H9 (cell line): ENCODE measurements around the gene ITGA8. TPM values are rescaled to one million over a fixed set of nuclear protein-coding genes. Genes with fewer than 3 reads are reported as not detected.

Experiments used
- DNase-seq: peaks from one replicate; pipeline ENCODE4 v3.0.0-alpha.2; 2017
- H2AFZ ChIP-seq: one replicate; pipeline ENCODE4 v1.6.1; 2013; ENCODE audit warnings: mild to moderate bottlenecking, low read length, control low read depth, moderate library complexity
- H2AK5ac ChIP-seq: 2 replicates; pipeline ENCODE4 v1.6.1; 2013; ENCODE audit warnings: low read length, control low read depth, mixed read lengths; ENCODE audit not compliant: insufficient read length
- H2BK120ac ChIP-seq: one replicate; pipeline ENCODE4 v1.6.1; 2013; ENCODE audit warnings: low read depth, mild to moderate bottlenecking, low read length, control low read depth, inconsistent platforms; ENCODE audit not compliant: poor library complexity, severe bottlenecking
- H2BK12ac ChIP-seq: 2 replicates; pipeline ENCODE4 v1.6.1; 2013; ENCODE audit warnings: low read length, control low read depth, mixed read lengths, low read depth; ENCODE audit not compliant: insufficient read length
- H2BK15ac ChIP-seq: 2 replicates; pipeline ENCODE4 v1.6.1; 2013; ENCODE audit warnings: low read depth, low read length, control low read depth
- H2BK20ac ChIP-seq: one replicate; pipeline ENCODE4 v1.6.1; 2013; ENCODE audit warnings: low read depth, mild to moderate bottlenecking, low read length, control low read depth, inconsistent platforms; ENCODE audit not compliant: poor library complexity, severe bottlenecking
- H2BK5ac ChIP-seq: 2 replicates; pipeline ENCODE4 v1.6.1; 2013; ENCODE audit warnings: low read length, control low read depth, mixed read lengths; ENCODE audit not compliant: insufficient read length
- H3K14ac ChIP-seq: 2 replicates; pipeline ENCODE4 v1.6.1; 2013; ENCODE audit warnings: low read length, control low read depth; ENCODE audit not compliant: insufficient read depth
- H3K18ac ChIP-seq: 2 replicates; pipeline ENCODE4 v1.6.1; 2013; ENCODE audit warnings: low read depth, mild to moderate bottlenecking, mixed read lengths, low read length, control low read depth; ENCODE audit not compliant: insufficient read length
- H3K23ac ChIP-seq: 2 replicates; pipeline ENCODE4 v1.6.1; 2013; ENCODE audit warnings: low read length, control low read depth, mixed read lengths, low read depth; ENCODE audit not compliant: insufficient read length
- H3K23me2 ChIP-seq: 2 replicates; pipeline ENCODE4 v1.6.1; 2013; ENCODE audit warnings: low read depth, mild to moderate bottlenecking, mixed read lengths, low read length, control low read depth; ENCODE audit not compliant: insufficient read length, poor library complexity, severe bottlenecking
- H3K27ac ChIP-seq: 2 replicates; pipeline ENCODE4 v1.5.1; 2013; ENCODE audit warnings: low read length, control low read depth, mixed read lengths, low read depth; ENCODE audit not compliant: insufficient read length
- H3K27me3 ChIP-seq: 2 replicates; pipeline ENCODE4 v1.6.1; 2013; ENCODE audit warnings: low read length, control low read depth, inconsistent platforms; ENCODE audit not compliant: insufficient read depth
- H3K4ac ChIP-seq: 2 replicates; pipeline ENCODE4 v1.6.1; 2013; ENCODE audit warnings: low read depth, mild to moderate bottlenecking, control low read depth, inconsistent platforms, low read length, moderate library complexity
- H3K4me1 ChIP-seq: 2 replicates; pipeline ENCODE4 v1.6.1; 2013; ENCODE audit warnings: low read length, control low read depth, inconsistent platforms; ENCODE audit not compliant: insufficient read depth
- H3K4me2 ChIP-seq: 2 replicates; pipeline ENCODE4 v1.6.1; 2013; ENCODE audit warnings: low read length, control low read depth, mixed read lengths; ENCODE audit not compliant: insufficient read length, insufficient read depth
- H3K56ac ChIP-seq: 2 replicates; pipeline ENCODE4 v1.6.1; 2013; ENCODE audit warnings: low read depth, mild to moderate bottlenecking, mixed read lengths, low read length, control low read depth; ENCODE audit not compliant: insufficient read length
- H3K79me1 ChIP-seq: 2 replicates; pipeline ENCODE4 v1.6.1; 2013; ENCODE audit warnings: low read depth, mild to moderate bottlenecking, moderate library complexity, low read length, control low read depth, inconsistent platforms; ENCODE audit not compliant: insufficient read depth, poor library complexity, severe bottlenecking
- H3K79me2 ChIP-seq: 2 replicates; pipeline ENCODE4 v1.6.1; 2013; ENCODE audit warnings: low read length, control low read depth, inconsistent platforms; ENCODE audit not compliant: insufficient read depth
- H3K9ac ChIP-seq: 2 replicates; pipeline ENCODE4 v1.6.1; 2013; ENCODE audit warnings: low read length, control low read depth, mixed read lengths; ENCODE audit not compliant: insufficient read length; ENCODE audit errors: extremely low read depth
- H3K9me3 ChIP-seq: one replicate; pipeline ENCODE4 v1.6.1; 2013; ENCODE audit warnings: low read depth, low read length, inconsistent platforms; ENCODE audit not compliant: control insufficient read depth
- H3T11ph ChIP-seq: one replicate; pipeline ENCODE4 v1.6.1; 2013; ENCODE audit warnings: mild to moderate bottlenecking, low read length, control low read depth, inconsistent platforms
- H4K20me1 ChIP-seq: one replicate; pipeline ENCODE4 v1.6.1; 2013; ENCODE audit not compliant: control insufficient read depth, insufficient read length, insufficient read depth
- H4K5ac ChIP-seq: 2 replicates; pipeline ENCODE4 v1.6.1; 2013; ENCODE audit warnings: low read depth, mild to moderate bottlenecking, mixed read lengths, low read length, control low read depth; ENCODE audit not compliant: insufficient read length
- H4K8ac ChIP-seq: replicated peaks from 2 replicates; pipeline ENCODE4 v1.6.1; 2013; ENCODE audit warnings: low read length, control low read depth, mixed read lengths, low read depth; ENCODE audit not compliant: insufficient read length
- H4K91ac ChIP-seq: 2 replicates; pipeline ENCODE4 v1.6.1; 2013; ENCODE audit warnings: low read depth, mild to moderate bottlenecking, moderate library complexity, mixed read lengths, low read length, control low read depth; ENCODE audit not compliant: insufficient read length
- H3K27ac Mint-ChIP-seq, 3 experiments: 2 replicates in 2 of 3; 3 replicates in 1 of 3; pipeline ENCODE4 v1.8.0; 2020 to 2021; ENCODE audit warnings: mixed read lengths in 3 of 3, mild to moderate bottlenecking in 1 of 3, moderate library complexity in 1 of 3
- H3K27me3 Mint-ChIP-seq: 2 replicates; pipeline ENCODE4 v1.8.0; 2021; ENCODE audit warnings: low read depth, mild to moderate bottlenecking, moderate library complexity, mixed read lengths
- H3K36me3 Mint-ChIP-seq, 3 experiments: 2 replicates in 2 of 3; 3 replicates in 1 of 3; pipeline ENCODE4 v1.8.0; 2020 to 2021; ENCODE audit warnings: low read depth in 3 of 3, mixed read lengths in 3 of 3; ENCODE audit not compliant: insufficient read depth in 1 of 3
- H3K4me1 Mint-ChIP-seq, 2 experiments: 2 replicates each; pipeline ENCODE4 v1.8.0; 2020; ENCODE audit warnings: mixed read lengths in 2 of 2
- H3K4me3 Mint-ChIP-seq, 2 experiments: 2 replicates in 1 of 2; 3 replicates in 1 of 2; pipeline ENCODE4 v1.8.0; 2020 to 2021; ENCODE audit warnings: mild to moderate bottlenecking in 2 of 2, mixed read lengths in 2 of 2, moderate library complexity in 1 of 2
- H3K9me3 Mint-ChIP-seq, 2 experiments: 2 replicates in 1 of 2; 3 replicates in 1 of 2; pipeline ENCODE4 v1.8.0; 2020; ENCODE audit warnings: mild to moderate bottlenecking in 2 of 2, mixed read lengths in 2 of 2, moderate library complexity in 1 of 2
- WGBS: extraction: QIAGEN DNeasy Blood & Tissue Kit; methylation state at CpG from one replicate; pipeline ENCODE4 v1.1.7; 2013; ENCODE audit warnings: missing lambda C conversion rate, low lambda C conversion rate, mixed read lengths; ENCODE audit not compliant: insufficient read length; ENCODE audit errors: extremely low coverage; 5-methylcytosine and 5-hydroxymethylcytosine counted together
- total RNA-seq: library from RNA; stranded (reverse); gene quantifications from 2 replicates; pipeline ENCODE4 v1.2.1, GENCODE V29; 2021
- TF ChIP-seq, protein P1 (sequence below): fragments of 200-600 bp; sonication (generic); conservative IDR thresholded peaks from 3 replicates; pipeline ENCODE4 v1.8.0; 2021; ENCODE audit warnings: antibody characterized with exemption, mild to moderate bottlenecking

ITGA8 gene
- total RNA-seq, 1 experiment from 2014 or later, result not detected

DNA sequence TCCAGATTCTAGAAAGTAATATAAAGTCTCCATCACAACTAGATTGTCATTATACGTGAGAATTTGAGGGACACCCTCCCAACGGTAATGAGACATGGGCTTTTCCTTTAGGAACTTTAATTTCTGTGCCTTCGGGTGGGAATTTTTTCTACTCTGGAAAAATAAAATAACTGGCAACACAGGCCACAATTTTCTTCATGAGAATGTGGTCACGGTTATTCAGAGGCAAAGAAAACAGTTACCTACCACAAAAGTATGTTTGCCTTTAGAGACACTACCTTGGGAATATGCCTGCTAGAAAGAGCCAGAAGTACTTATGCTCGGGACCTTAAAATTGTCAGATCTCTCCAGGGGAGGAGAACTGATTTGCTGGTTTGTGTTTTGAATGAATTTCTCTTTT is 99.4 kb downstream of the ITGA8 start:
- Mint-ChIP-seq H3K9me3 (no peaks in the 10 kb centered on the region), H3K36me3 (no peaks in the 10 kb centered on the region), H3K27me3 (peaks cover 2% of the 10 kb centered on the region; the same call in 1 of the 2 replicates), H3K4me3 (no peak overlapping the region), H3K27ac (no peak overlapping the region), H3K4me1 (no peaks in the 10 kb centered on the region)
- no peak overlapping the region for H2BK120ac ChIP-seq
- TF ChIP-seq, protein P1, sequence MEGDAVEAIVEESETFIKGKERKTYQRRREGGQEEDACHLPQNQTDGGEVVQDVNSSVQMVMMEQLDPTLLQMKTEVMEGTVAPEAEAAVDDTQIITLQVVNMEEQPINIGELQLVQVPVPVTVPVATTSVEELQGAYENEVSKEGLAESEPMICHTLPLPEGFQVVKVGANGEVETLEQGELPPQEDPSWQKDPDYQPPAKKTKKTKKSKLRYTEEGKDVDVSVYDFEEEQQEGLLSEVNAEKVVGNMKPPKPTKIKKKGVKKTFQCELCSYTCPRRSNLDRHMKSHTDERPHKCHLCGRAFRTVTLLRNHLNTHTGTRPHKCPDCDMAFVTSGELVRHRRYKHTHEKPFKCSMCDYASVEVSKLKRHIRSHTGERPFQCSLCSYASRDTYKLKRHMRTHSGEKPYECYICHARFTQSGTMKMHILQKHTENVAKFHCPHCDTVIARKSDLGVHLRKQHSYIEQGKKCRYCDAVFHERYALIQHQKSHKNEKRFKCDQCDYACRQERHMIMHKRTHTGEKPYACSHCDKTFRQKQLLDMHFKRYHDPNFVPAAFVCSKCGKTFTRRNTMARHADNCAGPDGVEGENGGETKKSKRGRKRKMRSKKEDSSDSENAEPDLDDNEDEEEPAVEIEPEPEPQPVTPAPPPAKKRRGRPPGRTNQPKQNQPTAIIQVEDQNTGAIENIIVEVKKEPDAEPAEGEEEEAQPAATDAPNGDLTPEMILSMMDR, result no peak
- H3T11ph ChIP-seq, result no peak overlapping the region
- WGBS, result no CpG with 5 or more reads among the region's 5 CpGs
- no peak overlapping the region for H3K18ac ChIP-seq
- DNase-seq, result no peak
- no peak overlapping the region for H3K14ac ChIP-seq
- no peaks in the 10 kb centered on the region for H3K23me2 ChIP-seq
- no peak overlapping the region for H3K9ac ChIP-seq
- no peak overlapping the region for H3K56ac ChIP-seq
- H3K27me3 ChIP-seq, result no peaks in the 10 kb centered on the region
- no peak overlapping the region for H3K4ac ChIP-seq
- H2BK15ac ChIP-seq, result no peak overlapping the region
- H3K27ac ChIP-seq, result no peak overlapping the region
- no peaks in the 10 kb centered on the region for H3K79me1 ChIP-seq
- no peaks in the 10 kb centered on the region for H3K9me3 ChIP-seq
- H3K4me2 ChIP-seq, result no peak overlapping the region
- H3K23ac ChIP-seq, result no peak overlapping the region
- no peak overlapping the region for H4K5ac ChIP-seq
- no peak overlapping the region for H4K8ac ChIP-seq
- H2BK20ac ChIP-seq, result no peak overlapping the region
- no peak overlapping the region for H2BK5ac ChIP-seq
- no peak overlapping the region for H2BK12ac ChIP-seq
- no peaks in the 10 kb centered on the region for H3K79me2 ChIP-seq
- H4K20me1 ChIP-seq, result no peaks in the 10 kb centered on the region
- no peak overlapping the region for H2AFZ ChIP-seq
- no peak overlapping the region for H2AK5ac ChIP-seq
- H4K91ac ChIP-seq, result no peak overlapping the region
- no peaks in the 10 kb centered on the region for H3K4me1 ChIP-seq
